Raji (cell line): ENCODE measurements around the gene EXOG.

ENCODE experiments used
- POLR2A ChIP-seq: IDR thresholded peaks from 2 replicates; pipeline ENCODE4 v1.6.1; 2011; ENCODE audit warnings: low read depth, low read length, control low read depth; ENCODE audit not compliant: insufficient read depth

The EXOG gene

DNA sequence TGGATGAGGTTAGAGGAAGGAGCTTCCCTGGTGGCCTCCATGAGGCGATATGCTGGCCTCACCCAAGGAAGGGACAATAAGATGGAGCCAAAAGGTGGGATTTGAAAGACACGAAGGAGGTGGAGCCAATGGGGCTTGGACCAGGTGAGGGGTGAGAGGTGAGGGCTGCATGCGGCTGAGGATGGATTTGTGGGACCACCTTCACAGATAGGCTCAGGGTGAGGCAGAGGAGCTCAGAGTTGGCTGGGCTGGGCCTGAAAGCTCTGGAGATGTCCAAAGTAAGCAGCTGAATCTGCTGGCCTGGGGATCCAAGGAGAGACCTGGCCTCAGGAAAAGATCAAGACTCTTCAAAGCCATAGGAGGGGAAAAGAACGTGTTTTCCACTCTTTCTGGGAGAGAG lies 49.8 kb downstream of the EXOG start:
- no peak for TF ChIP-seq POLR2A

DNA sequence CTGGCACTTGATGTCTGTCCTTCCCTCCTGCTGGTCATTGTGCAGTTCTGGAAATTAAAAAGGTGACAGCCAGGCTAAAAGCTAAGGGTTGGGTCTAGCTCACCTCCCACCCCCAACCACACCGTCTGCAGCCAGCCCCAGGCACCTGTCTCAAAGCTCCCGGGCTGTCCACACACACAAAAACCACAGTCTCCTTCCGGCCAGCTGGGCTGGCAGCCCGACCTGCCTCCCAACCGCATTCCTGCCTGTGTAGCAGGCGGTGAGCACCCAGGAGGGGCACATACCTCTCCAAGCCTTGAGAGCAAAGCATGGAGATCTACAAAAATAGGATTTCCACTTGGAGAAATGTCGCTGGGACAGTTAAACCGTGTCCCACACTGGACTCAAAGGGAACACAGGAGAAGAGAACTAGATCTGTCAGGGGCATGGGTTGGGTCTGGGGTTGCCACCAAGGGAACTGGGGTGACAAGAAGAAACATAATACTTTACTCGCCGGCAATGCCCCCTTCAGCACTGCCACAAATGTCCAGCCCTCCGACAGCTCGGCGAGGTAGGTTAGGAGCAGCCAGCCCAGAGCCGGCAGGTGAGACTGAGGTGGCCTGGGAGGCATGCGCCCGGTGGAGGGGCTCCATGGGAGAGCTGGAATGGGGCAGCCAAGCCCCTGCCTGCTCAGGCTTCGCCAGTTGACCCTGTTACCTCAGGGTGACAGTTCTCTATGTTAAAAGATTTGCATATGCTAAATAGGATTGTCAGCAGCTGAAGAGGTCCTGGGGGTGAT lies 52.2 kb downstream of the EXOG start:
- TF ChIP-seq POLR2A: no peak

DNA sequence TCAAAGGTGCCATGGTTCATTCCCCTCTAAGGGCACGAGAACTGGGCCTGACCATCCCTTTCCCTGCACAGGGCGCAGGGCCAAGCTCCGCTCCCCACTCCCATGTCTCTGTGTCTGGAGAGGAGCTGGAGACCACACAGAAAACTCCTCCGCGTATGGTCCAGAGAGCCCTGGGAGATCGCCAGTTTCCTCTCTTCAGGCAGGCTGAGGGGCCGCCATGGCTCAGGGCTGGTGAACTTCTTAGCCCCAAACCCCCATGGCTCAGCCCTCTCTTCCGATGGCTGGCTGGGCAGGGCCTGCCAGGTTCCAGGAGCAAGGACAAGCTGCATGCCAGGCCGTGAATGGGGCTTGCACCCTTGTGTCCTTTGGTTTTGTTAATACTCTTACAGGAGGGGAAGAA lies 52.9 kb downstream of the EXOG start:
- TF ChIP-seq POLR2A: no peak

DNA sequence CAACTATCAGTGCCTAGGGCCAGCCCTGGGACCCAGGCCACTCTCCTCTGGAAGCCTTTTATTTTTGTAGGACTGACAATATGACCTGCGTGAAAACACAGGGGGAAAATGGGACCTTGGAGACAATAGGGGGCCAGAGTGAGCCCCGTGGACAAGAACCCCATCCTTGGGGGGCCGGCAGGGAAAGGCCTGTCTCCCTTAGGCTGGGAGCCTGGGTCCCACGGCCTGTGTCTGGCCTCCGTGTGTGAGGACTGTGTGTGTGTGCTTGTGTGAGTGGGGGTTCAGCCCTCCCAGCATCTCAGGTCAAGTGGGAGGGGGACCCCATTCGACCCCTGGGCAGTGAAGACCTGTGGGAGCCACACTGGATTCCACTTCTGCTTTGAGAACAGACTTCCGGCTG lies 53.3 kb downstream of the EXOG start:
- TF ChIP-seq POLR2A: no peak

- no peak for TF ChIP-seq POLR2A
Measured at GRCh38 chr3:38549957-38550840, 54.1 kb downstream of the EXOG start.

- TF ChIP-seq POLR2A: no peak
Measured at GRCh38 chr3:38551026-38551832, 55.1 kb downstream of the EXOG start.

DNA sequence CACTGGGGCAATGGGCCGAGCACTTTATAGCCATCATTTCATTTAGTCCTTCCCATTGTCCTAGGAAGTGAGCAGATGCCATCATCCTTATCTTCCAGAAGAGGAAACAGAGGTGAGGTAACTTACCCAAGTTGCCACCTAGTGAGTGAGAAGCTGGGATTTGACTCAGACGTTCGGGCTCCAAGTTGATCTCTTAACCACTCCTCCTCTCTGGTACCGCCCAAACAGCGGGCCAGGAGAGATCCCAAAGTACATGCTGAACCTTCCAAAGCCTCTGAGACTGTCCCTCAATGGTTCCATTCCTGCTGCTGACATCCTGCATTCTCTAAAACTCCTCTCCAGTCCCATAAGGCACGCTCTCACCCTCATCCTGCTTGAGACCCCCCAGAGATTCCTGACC lies 56.2 kb downstream of the EXOG start:
- no peak for TF ChIP-seq POLR2A

DNA sequence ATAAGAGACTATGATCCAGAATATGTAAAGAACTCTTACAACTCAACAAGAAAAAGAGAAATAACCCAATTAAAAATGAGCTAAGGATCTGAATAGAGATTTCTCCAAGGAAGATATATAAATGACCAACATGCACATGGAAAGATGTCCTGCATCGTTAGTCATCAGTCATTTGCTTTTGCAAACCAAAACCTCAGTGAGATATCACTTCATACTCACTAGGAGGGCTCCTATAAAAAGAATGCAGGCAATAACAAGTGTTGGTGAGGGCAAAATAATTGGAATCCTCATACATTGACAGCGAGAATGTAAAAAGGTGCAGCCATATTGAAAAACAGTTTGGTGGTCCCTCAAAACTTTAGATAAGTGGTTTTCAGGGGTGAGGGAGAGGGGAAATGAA lies 56.9 kb downstream of the EXOG start:
- TF ChIP-seq POLR2A: no peak

DNA sequence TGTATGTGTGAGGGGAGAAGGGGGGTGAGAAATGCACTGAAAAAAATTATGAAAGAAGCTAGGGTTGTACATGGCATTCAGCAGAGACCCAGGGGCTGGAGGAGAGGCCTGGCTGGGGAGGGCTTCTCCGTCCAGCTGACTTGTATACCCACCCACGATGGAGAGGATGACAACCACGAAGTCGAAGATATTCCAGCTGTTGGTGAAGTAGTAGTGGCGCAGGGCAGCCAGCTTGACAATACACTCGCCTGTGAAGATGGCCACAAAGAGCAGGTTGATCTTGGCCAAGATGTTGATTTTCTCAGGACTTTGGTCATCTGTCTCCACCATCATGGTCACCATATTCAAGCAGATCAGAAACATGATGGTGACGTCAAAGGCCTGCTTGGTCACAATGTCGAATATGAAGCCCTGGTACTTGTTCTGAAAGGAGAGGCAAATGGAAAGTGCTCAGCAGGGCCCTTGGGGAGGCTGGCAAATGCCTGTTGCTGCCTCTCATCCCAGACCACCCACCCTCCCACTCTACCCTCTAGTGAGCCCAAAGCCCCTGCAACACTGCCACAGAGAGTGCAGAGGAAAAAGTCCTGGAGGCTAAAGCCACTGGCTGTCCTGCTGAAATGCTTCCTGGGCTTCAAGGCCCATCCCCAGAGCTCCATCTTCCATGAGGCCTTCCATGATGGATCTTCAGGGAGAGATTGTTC lies 58.1 kb downstream of the EXOG start:
- no peak for TF ChIP-seq POLR2A

DNA sequence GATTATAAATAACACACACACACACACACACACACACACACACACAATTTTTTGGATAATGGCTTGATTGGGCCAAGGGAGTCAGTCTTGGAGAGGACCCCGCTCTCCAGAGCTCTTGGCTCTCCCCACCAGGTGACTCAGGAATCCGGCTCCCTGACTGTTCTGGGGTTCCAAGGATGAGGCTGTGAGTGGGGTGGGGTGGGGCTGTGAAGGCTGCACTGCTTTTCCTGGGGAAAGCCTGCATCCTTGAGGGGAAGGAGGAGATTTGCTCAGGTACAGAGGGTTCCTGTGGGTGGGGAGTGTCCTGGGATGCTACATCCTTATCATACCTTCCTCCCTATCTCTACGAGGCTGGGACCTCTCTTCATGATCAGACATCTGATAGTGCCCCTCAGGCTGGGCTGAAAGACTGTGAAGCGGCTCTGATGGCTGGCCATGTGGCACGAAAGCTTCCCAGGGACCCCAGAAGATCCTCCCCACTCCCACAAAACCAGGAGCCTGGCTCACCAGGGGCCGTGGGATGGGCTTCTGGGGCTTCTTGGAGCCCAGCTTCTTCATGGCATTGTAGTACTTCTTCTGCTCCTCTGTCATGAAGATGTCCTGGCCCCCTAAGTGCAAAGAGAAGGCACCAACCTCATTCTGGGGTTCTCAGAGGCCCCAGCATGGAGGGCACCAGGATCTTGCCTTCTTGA lies 59.2 kb downstream of the EXOG start:
- no peak for TF ChIP-seq POLR2A

DNA sequence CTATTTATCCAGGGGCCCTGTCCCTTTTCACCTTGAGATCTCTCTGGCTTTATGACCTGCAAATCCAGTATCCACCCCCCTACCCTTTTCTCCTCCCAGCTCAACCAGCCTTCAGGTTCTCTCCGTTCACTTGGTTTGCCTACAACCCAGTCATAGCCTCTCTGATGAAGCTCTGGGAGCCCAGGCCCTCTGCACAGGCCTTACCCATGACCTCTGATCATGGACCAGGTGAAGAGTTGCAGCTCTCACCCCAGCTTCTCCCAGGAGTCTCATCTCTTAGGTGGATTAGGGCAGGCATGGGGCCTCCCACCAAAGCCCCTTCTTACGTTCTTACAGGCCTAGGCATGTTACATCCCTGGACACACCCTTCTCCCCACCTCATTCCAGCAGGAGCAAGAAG lies 59.8 kb downstream of the EXOG start:
- no peak for TF ChIP-seq POLR2A

- no peak for TF ChIP-seq POLR2A
Measured at GRCh38 chr3:38556640-38557358, 60.7 kb downstream of the EXOG start.

- TF ChIP-seq POLR2A: no peak
Measured at GRCh38 chr3:38558864-38559263, 62.7 kb downstream of the EXOG start.

DNA sequence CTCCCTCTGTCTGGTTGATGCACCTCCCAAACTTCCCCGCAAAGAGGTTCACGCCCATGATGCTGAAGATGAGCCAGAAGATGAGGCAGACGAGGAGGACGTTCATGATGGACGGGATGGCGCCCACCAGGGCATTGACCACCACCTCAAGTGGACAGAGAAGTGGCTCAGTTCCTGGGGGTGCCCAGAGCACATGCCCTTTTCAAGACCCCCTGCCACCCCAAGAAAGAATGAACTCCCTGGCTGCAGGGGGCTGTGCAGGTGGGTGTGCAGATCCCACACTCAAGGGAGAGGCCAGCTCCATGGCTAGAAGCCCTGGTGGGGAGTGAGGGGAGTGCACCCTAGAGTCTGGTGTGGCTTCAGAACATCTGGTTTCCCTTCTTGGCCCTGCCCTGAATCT lies 64.1 kb downstream of the EXOG start:
- no peak for TF ChIP-seq POLR2A
